GM19395 (cell line): ENCODE measurements around the gene KLHL6.
"Not testable (repeated sequence)": the region's sequence is repeated elsewhere in the genome, so short reads cannot be mapped to it uniquely, and the experiment has no call there.

Experiments
- ATAC-seq: cut with Tn5 transposase; IDR thresholded peaks from one replicate; pipeline ENCODE4 v1.9.1; 2021; ENCODE audit warnings: mild to moderate bottlenecking, moderate library complexity; ENCODE audit not compliant: unreplicated experiment

KLHL6 gene

GRCh38 chr3:183489455-183490210, 65.9 kb downstream of the KLHL6 start:
- no peak for ATAC-seq

- no peak for ATAC-seq
Observed at GRCh38 chr3:183488343-183488742, 67.2 kb downstream of the KLHL6 start.

GRCh38 chr3:183487896-183488295, 67.6 kb downstream of the KLHL6 start:
- no peak for ATAC-seq

GRCh38 chr3:183487016-183487415, 68.5 kb downstream of the KLHL6 start:
- ATAC-seq, result no peak

- no peak for ATAC-seq
Observed at GRCh38 chr3:183486472-183486871, 69.0 kb downstream of the KLHL6 start.

GRCh38 chr3:183485585-183485984, 69.9 kb downstream of the KLHL6 start:
- ATAC-seq, result no peak

GRCh38 chr3:183485093-183485492, 70.4 kb downstream of the KLHL6 start:
- ATAC-seq, result no peak

- ATAC-seq, result no peak
Observed at GRCh38 chr3:183484431-183485075, 71.0 kb downstream of the KLHL6 start.

GRCh38 chr3:183481582-183481981, 73.9 kb downstream of the KLHL6 start:
- ATAC-seq, result no peak

GRCh38 chr3:183478501-183478900, 77.0 kb downstream of the KLHL6 start:
- no peak for ATAC-seq

GRCh38 chr3:183477801-183478456, 77.6 kb downstream of the KLHL6 start:
- no peak for ATAC-seq

- not testable (repeated sequence) for ATAC-seq
Observed at GRCh38 chr3:183475764-183476162, 79.7 kb downstream of the KLHL6 start.

GRCh38 chr3:183475016-183475763, 80.3 kb downstream of the KLHL6 start:
- no peak for ATAC-seq

- no peak for ATAC-seq
Observed at GRCh38 chr3:183473969-183474368, 81.5 kb downstream of the KLHL6 start.

GRCh38 chr3:183472155-183472554, 83.4 kb downstream of the KLHL6 start:
- ATAC-seq, result no peak

- no peak for ATAC-seq
Observed at GRCh38 chr3:183468424-183468823, 87.1 kb downstream of the KLHL6 start.

GRCh38 chr3:183466575-183466974, 88.9 kb downstream of the KLHL6 start:
- ATAC-seq, result no peak

- ATAC-seq, result not testable (repeated sequence)
Observed at GRCh38 chr3:183465710-183466109, 89.8 kb downstream of the KLHL6 start.

- no peak for ATAC-seq
Observed at GRCh38 chr3:183464480-183464879, 91.0 kb downstream of the KLHL6 start.

GRCh38 chr3:183460081-183461055, 95.1 kb downstream of the KLHL6 start:
- ATAC-seq, result no peak
